D721Med (cell line): ENCODE measurements around the gene SLC26A6.

Experiments used
- DNase-seq: peaks from one replicate; pipeline ENCODE4 v3.0.0; 2011; ENCODE audit warnings: low spot score; ENCODE audit not compliant: insufficient read length
- FAIRE-seq: peaks from 2 replicates; lab custom pipeline; 2011; peaks lifted over from hg19 to GRCh38; lab: Jason Lieb, UNC
- CTCF ChIP-seq: IDR thresholded peaks from 2 replicates; pipeline ENCODE4 v1.5.1; 2012; ENCODE audit warnings: mild to moderate bottlenecking, control low read depth; ENCODE audit not compliant: insufficient read depth; ENCODE audit errors: missing control alignments

The SLC26A6 gene

GRCh38 chr3:48595075-48595525, 40.2 kb downstream of the SLC26A6 start, which contains the start of gene COL7A1:
Gene COL7A1, minus strand, starts transcription at chr3:48595329. Its CDS starts 170 bp downstream, at chr3:48595159.
- DNase-seq (no peak), FAIRE-seq (no peak)
- no peak for TF ChIP-seq CTCF

GRCh38 chr3:48594417-48595049, 40.7 kb downstream of the SLC26A6 start:
- DNase-seq (no peak), FAIRE-seq (no peak)

GRCh38 chr3:48593337-48593736, 41.9 kb downstream of the SLC26A6 start:
- DNase-seq (no peak), FAIRE-seq (no peak)
- TF ChIP-seq CTCF, result no peak

More at GRCh38 chr3:48594417-48595049, 40.7 kb downstream of the SLC26A6 start:
- TF ChIP-seq CTCF, result no peak

GRCh38 chr3:48592519-48593087, 42.7 kb downstream of the SLC26A6 start:
- DNase-seq, result no peak
- FAIRE-seq, result no peak
- no peak for TF ChIP-seq CTCF

- FAIRE-seq, result no peak
- no peak for TF ChIP-seq CTCF
- DNase-seq, result no peak
These were observed 43.3 kb downstream of the SLC26A6 start for GRCh38 chr3:48591886-48592518.

- no peak for DNase-seq
- no peak for TF ChIP-seq CTCF
- no peak for FAIRE-seq
These were observed 43.8 kb downstream of the SLC26A6 start for GRCh38 chr3:48591436-48591835.

GRCh38 chr3:48588230-48588629, 47.0 kb downstream of the SLC26A6 start:
- DNase-seq, result no peak
- TF ChIP-seq CTCF, result no peak

More at GRCh38 chr3:48588230-48588629, 47.0 kb downstream of the SLC26A6 start:
- no peak for FAIRE-seq
